Measurements from ENCODE around the gene NR0B2.
"Not testable (repeated sequence)": the region's sequence is repeated elsewhere in the genome, so short reads cannot be mapped to it uniquely, and the experiment has no call there.

Gene NR0B2

GRCh38 chr1:26889551-26890466 lies 24.0 kb downstream of the NR0B2 start, which contains the start of gene GPN2:
TSS of gene GPN2 (minus strand) at chr1:26890283. CDS start at chr1:26890096, 187 bp downstream.
- peak; percentile 67 for DNase-seq (ENCODE audit: low read depth)

GRCh38 chr1:26888231-26888630 lies 25.5 kb downstream of the NR0B2 start:
- no peak for DNase-seq (ENCODE audit: low read depth)

DNA sequence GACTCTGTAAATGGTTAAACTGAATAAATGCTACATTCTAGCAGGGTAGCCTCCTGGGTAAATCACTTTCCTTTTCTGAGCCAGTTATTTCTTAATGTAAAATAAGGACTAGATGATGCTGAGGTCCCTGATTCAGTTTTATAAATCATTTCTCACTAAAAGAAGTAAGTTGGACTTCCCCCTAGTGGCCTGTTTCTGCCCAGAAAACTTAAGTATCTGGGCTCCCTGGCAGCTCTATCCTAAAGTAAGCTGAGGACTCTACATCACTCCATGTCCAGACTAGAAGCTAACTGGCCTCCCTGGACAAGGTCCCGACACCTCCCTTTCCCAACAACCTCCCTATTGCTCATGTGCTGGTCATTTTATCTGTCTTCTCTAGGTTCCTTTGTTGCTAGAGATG lies 26.6 kb downstream of the NR0B2 start:
- no peak for DNase-seq (ENCODE audit: low read depth)

GRCh38 chr1:26882696-26883463 lies 30.9 kb downstream of the NR0B2 start:
- no peak for DNase-seq (ENCODE audit: low read depth)

DNA sequence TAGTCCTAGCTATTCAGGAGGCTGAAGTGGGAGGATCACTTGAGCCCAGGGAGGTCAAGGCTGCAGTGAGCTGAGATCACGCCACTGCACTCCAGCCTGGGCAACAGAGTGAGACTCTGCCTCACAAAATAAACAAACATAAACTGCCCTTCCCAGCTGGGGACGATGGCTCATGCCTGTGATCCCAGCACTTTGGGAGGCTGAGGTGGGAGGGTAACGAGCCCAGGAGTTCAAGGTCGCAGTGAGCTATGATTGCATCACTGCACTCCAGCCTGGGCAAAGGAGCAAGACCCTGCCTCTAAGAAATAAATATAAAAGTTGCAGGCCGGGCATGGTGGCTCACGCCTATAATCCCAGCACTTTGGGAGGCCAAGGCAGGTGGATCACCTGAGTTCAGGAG lies 32.2 kb downstream of the NR0B2 start:
- DNase-seq (ENCODE audit: low read depth) = not testable (repeated sequence)

DNA sequence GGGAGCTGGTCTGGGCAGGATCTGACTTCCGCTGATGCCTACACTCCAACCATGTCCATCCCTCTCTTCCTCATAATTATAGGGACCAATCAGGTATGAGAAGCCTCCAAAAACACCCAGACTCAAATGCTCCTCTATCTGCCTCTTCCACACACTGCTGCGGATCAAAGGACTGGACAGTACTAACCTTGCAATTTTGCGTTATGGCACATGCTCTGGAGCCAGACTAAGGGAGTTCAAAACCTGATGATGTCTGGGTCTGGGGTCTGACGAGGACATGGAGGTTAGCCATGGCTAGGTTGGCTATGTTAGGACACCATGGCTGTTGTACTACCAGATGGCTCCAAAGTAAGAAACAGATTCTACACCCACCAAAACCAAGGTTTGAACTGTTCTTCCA lies 34.0 kb downstream of the NR0B2 start:
- DNase-seq (ENCODE audit: low read depth) = no peak

GRCh38 chr1:26877326-26877725 lies 36.4 kb downstream of the NR0B2 start:
- DNase-seq (ENCODE audit: low read depth) = no peak

GRCh38 chr1:26874896-26875295 lies 38.9 kb downstream of the NR0B2 start:
- DNase-seq (ENCODE audit: low read depth) = no peak

GRCh38 chr1:26873097-26873496 lies 40.7 kb downstream of the NR0B2 start:
- DNase-seq (ENCODE audit: low read depth) = not testable (repeated sequence)

- DNase-seq (ENCODE audit: low read depth) = peak; percentile 91
Measured at GRCh38 chr1:26864610-26865480, 48.9 kb downstream of the NR0B2 start.

DNA sequence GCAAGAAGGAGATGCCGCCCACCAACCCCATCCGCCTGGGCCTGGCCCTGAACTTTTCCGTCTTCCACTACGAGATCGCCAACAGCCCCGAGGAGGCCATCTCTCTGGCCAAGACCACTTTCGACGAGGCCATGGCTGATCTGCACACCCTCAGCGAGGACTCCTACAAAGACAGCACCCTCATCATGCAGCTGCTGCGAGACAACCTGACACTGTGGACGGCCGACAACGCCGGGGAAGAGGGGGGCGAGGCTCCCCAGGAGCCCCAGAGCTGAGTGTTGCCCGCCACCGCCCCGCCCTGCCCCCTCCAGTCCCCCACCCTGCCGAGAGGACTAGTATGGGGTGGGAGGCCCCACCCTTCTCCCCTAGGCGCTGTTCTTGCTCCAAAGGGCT lies 50.1 kb downstream of the NR0B2 start:
- no peak for DNase-seq (ENCODE audit: low read depth)

- DNase-seq (ENCODE audit: low read depth) = peak; percentile 5
Measured at GRCh38 chr1:26862781-26863684, 50.7 kb downstream of the NR0B2 start, which contains the start of gene SFN. TSS of gene SFN (plus strand) at chr1:26863149. CDS start at chr1:26863213, 64 bp downstream.

DNA sequence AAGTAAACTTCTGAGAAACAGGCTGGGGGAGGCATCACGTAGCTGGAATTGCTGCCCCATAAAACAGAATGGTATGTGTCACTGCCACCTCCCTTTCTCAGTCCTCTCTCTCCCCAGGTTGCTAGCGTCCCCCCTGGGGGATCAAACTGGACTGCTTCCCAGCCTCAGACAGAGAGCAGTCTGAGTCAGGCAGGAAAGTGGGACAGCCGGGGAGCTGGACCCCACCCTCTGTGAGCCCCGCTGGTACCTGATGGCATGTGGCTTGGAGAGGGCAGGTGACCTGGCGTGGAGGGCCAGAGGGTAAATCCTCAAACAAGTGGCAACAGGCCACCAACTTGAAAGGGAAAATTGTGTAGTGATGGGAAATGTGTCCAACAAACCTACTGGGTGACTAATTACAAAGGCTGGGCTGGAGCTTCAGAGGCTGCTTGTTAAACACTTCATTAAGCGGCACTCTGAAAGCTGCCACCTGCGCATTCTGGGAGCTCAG lies 51.8 kb downstream of the NR0B2 start:
- DNase-seq (ENCODE audit: low read depth) = no peak
